Upper lobe of right lung (tissue), 1 donor: ENCODE data around the gene PLA2G4D. TPM values are rescaled to one million over a fixed set of nuclear protein-coding genes. Genes with fewer than 3 reads are reported as not detected.

ENCODE experiments used
- ATAC-seq: fragments of 200-7000 bp; cut with Tn5 transposase; one replicate; pipeline ENCODE4 v1.9.1; 2020; ENCODE audit warnings: mild to moderate bottlenecking, moderate library complexity
- DNase-seq: peaks from one replicate; pipeline ENCODE4 v3.0.0-alpha.2; 2020
- H3K27ac ChIP-seq: fragments of 200-600 bp; one replicate; pipeline ENCODE4 v1.8.0; 2022
- H3K27me3 ChIP-seq: fragments of 200-600 bp; one replicate; pipeline ENCODE4 v1.8.0; 2022; ENCODE audit warnings: mild to moderate bottlenecking
- H3K36me3 ChIP-seq: fragments of 200-600 bp; one replicate; pipeline ENCODE4 v1.8.0; 2022
- H3K4me1 ChIP-seq: fragments of 200-600 bp; one replicate; pipeline ENCODE4 v1.8.0; 2022
- H3K4me3 ChIP-seq: fragments of 200-600 bp; one replicate; pipeline ENCODE4 v1.8.0; 2022; ENCODE audit warnings: mild to moderate bottlenecking
- H3K9me3 ChIP-seq: fragments of 200-600 bp; one replicate; pipeline ENCODE4 v1.8.0; 2022
- CTCF ChIP-seq: fragments of 200-600 bp; IDR thresholded peaks from one replicate; pipeline ENCODE4 v1.8.0; 2022; ENCODE audit warnings: antibody characterized with exemption
- intact Hi-C: fragments of 100-400 bp; cut with DNase I; formaldehyde crosslinking; loops from one replicate; pipeline ENCODE4 v1.11.0; 2022
- total RNA-seq: library from RNA; stranded (reverse); fragmentation: NEBNext Ultra II Directional; extraction: Animal tissue kit (Norgen Biotek cat#: 25700); gene quantifications from one replicate; pipeline ENCODE4 v1.2.1, GENCODE V29; 2021
- donor health status: DM: no; HTN: yes; CAD: no; lungs with severe emphysema.

The PLA2G4D gene
- total RNA-seq, 1 donor from 2014 or later = not detected

- intact Hi-C loops = no loop called here
These were observed 9.7 kb downstream of the PLA2G4D start for GRCh38 chr15:42084465-42085235.

GRCh38 chr15:42083916-42084315 lies 10.4 kb downstream of the PLA2G4D start:
- DNase-seq (no peak), ATAC-seq (no peak)
- Histone ChIP-seq H3K36me3 (no peaks in the 10 kb centered on the region), H3K4me3 (no peak overlapping the region), H3K9me3 (no peaks in the 10 kb centered on the region), H3K27me3 (peaks cover 3% of the 10 kb centered on the region), H3K27ac (no peak overlapping the region), H3K4me1 (peaks cover 10% of the 10 kb centered on the region)
- intact Hi-C loops = no loop called here
- TF ChIP-seq CTCF = no peak

More at GRCh38 chr15:42084465-42085235, 9.7 kb downstream of the PLA2G4D start:
- peaks cover 10% of the 10 kb centered on the region for H3K4me1 ChIP-seq
- no peaks in the 10 kb centered on the region for H3K9me3 ChIP-seq
- no peaks in the 10 kb centered on the region for H3K36me3 ChIP-seq
- H3K27me3 ChIP-seq = peaks cover 3% of the 10 kb centered on the region
- peak; percentile 94 for ATAC-seq
- peak; percentile 89 for DNase-seq
- no peak overlapping the region for H3K4me3 ChIP-seq
- peak overlapping the region; percentile 47 for H3K27ac ChIP-seq
- TF ChIP-seq CTCF = peak; percentile 95

GRCh38 chr15:42083605-42083908 lies 10.8 kb downstream of the PLA2G4D start:
- peak; percentile 59 for DNase-seq
- no peak overlapping the region for H3K4me3 ChIP-seq
- H3K27me3 ChIP-seq = peaks cover 3% of the 10 kb centered on the region
- no peak for ATAC-seq
- H3K4me1 ChIP-seq = peaks cover 10% of the 10 kb centered on the region
- intact Hi-C loops = no loop called here
- H3K27ac ChIP-seq = no peak overlapping the region
- TF ChIP-seq CTCF = no peak
- no peaks in the 10 kb centered on the region for H3K36me3 ChIP-seq
- H3K9me3 ChIP-seq = no peaks in the 10 kb centered on the region

- no peaks in the 10 kb centered on the region for H3K9me3 ChIP-seq
- TF ChIP-seq CTCF = no peak
- H3K27ac ChIP-seq = no peak overlapping the region
- no peaks in the 10 kb centered on the region for H3K36me3 ChIP-seq
- no peak overlapping the region for H3K4me3 ChIP-seq
- DNase-seq = peak; percentile 52
- peaks cover 10% of the 10 kb centered on the region for H3K4me1 ChIP-seq
- intact Hi-C loops = no loop called here
- peaks cover 3% of the 10 kb centered on the region for H3K27me3 ChIP-seq
- no peak for ATAC-seq
These were observed 11.3 kb downstream of the PLA2G4D start for GRCh38 chr15:42082823-42083604.

GRCh38 chr15:42082141-42082540 lies 12.2 kb downstream of the PLA2G4D start:
- Histone ChIP-seq H3K27me3 (peaks cover 3% of the 10 kb centered on the region), H3K4me1 (peaks cover 10% of the 10 kb centered on the region), H3K9me3 (no peaks in the 10 kb centered on the region), H3K36me3 (no peaks in the 10 kb centered on the region), H3K4me3 (no peak overlapping the region), H3K27ac (no peak overlapping the region)
- TF ChIP-seq CTCF = no peak
- intact Hi-C loops = no loop called here
- DNase-seq (no peak), ATAC-seq (no peak)
